HUDEP-2 (cell line): ENCODE measurements around the gene GPR21.

ENCODE experiments used
- DNase-seq, 76 experiments: peaks; one replicate each; lab custom pipeline; 2025; ENCODE audit not compliant: unreplicated experiment in 76 of 76; lab: John Stamatoyannopoulos, UW

Gene GPR21

GRCh38 chr9:123033352-123033751, at the start of gene GPR21:
Gene GPR21, plus strand, starts transcription at chr9:123033667. Its CDS starts 900 bp downstream, at chr9:123034567.
- DNase-seq, result peak in 1 of 76 experiments; percentile 0

- no peak for DNase-seq
Measured at GRCh38 chr9:122986010-122986409, 47.5 kb upstream of the GPR21 start.

DNA sequence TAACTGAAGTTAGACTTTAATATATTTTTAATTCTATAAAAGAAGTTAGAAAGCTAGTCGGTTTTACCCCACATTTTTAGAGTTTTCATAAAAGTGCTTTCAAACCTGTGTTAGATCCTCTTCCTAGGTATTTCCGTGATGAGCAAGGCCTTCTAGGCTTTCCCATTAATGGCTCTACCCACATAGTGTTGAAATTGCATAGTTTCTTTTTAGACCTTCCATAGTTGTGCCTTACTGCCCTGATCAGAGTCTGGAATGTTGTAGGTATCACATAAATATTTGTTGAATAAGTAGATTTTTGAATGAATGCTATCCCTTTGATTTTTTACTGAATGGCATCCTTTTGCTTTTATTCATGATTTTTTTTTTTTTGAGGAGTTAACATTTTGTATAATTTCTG, 45.3 kb upstream of the GPR21 start:
- DNase-seq, result no peak

DNA sequence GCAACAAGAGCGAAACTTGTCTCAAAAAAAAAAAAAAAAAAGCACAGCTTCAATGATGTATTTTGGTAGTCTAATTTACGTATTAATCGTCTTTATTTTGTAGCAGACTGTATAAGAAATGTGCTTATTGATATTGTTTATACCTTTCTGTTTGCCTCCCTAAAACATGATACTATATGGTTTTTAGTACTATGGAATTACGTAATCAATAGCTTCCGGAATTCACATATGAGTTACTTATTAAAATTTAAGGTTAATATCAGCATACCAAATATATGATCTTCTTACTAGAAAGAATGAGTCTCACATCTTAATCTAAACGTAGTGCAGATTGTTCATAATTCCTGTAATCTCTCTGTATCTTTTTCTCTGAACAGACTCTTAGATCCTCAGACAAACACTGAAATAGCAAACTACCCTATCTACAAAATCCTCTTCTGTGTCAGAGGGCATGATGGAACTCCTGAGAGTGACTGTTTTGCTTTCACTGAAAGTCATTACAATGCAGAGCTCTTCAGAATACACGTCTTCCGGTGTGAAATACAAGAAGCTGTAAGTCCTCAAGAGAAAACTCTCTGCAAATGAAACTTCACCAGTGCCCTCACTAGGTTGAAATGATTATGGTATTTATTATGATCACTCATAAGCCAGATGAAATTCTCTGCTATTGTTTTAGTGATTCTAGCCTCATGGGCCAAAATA, 44.4 kb upstream of the GPR21 start:
- no peak for DNase-seq

DNA sequence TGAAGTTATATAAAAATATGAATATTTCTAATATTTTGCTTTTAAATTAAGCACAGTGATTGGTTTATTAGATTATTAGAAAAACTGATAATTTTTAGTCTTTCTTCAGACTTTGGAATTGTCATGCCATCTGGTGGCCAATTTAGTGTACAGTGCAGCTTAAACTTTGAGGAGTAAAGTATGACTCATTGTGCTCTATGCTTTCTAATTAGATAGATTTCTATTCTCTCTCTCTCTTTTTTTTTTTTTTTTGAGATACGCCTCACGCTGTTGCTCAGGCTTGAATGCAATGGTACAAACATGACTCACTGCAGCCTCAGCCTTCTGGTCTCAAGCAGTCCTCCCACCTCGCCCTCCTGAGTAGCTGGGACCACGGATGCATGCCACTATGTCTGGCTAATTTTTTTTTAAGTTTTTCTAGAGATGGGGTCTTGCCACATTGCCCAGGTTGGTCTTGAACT, 42.1 kb upstream of the GPR21 start:
- DNase-seq, result peak in 31 of 76 experiments; percentile 3 to 52 (median 24)

- no peak for DNase-seq
Measured at GRCh38 chr9:122996586-122996985, 36.9 kb upstream of the GPR21 start.

- no peak for DNase-seq
Measured at GRCh38 chr9:122998448-122998847, 35.0 kb upstream of the GPR21 start.

- DNase-seq, result peak in 1 of 76 experiments; percentile 32
Measured at GRCh38 chr9:123000371-123001068, 32.9 kb upstream of the GPR21 start.

DNA sequence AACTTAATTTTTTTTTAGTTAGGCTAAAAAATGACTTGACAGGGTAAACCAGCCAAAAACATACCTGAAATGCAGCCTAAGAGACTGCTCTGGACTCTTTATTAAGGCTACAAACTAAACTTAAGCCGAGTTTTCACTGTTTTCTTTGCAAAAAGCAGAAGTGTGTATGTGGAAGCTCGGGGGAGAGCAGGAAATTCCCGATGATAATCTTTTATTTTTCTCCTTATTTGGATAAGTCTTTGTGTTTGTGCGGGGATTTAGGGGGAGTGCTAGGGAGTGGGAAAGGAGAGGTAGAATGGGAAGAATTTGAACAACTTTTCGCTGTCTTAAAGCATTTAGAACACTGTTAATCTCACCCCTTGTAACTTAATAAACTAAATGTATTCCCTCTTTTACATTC, 30.7 kb upstream of the GPR21 start:
- DNase-seq, result peak in 1 of 76 experiments; percentile 11

DNA sequence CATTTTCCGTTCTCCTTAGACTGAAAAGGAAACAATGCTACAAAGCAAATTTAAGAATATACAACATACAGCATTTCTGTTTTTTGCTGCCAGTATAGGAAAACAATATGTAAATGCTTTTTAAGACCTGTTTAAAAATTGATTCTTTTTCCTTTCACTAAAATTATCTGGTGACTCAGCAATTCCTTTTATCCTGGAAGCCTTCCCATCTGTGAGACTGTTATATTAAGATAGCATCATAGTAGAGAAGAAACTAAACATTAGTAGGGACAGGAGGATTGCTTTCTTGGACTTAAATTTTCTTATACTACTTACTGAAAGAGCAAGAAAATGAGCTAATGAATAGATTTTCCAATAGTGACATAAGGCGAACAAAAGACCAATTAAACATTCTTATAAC, 30.0 kb upstream of the GPR21 start:
- peak in 12 of 76 experiments; percentile 9 to 49 (median 20) for DNase-seq

DNA sequence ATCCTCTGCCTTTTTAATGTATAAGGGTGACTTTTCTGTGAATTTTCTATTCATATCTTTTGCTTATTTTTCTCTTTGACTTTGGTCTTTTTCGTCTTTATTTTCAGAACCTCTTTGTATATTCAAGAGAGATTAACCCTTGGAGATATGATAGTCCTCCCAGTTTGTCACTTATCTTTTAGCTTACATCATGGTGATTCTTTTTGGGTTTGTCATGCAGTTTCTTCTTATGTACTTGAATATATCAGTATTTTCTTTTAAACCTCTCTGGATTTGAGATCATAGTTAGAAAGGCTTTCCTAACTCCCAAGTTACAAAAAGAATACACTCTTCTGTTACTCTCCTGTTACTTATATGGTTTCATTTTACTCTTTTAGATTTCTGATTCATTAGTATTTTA, 27.5 kb upstream of the GPR21 start:
- no peak for DNase-seq

- DNase-seq, result no peak
Measured at GRCh38 chr9:123007269-123007668, 26.2 kb upstream of the GPR21 start.

DNA sequence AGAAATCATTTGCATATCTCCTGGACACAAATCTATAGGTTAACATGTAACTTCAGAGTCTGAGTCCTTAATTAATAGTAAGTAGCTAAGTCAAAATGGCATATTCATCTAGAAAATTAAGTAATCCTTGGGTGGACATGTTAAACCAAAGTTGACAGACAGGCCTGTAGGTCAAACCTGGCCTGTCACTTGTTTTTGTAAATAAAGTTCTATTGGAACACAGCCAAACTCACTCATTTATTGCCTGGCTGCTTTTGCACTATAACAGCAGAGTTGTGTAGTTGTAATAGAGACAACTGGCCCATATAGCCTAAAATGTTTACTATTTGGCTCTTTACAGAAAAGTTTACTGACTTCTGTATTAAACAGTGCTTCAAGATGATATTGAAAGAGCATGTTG, 24.6 kb upstream of the GPR21 start:
- DNase-seq, result peak in 1 of 76 experiments; percentile 10

DNA sequence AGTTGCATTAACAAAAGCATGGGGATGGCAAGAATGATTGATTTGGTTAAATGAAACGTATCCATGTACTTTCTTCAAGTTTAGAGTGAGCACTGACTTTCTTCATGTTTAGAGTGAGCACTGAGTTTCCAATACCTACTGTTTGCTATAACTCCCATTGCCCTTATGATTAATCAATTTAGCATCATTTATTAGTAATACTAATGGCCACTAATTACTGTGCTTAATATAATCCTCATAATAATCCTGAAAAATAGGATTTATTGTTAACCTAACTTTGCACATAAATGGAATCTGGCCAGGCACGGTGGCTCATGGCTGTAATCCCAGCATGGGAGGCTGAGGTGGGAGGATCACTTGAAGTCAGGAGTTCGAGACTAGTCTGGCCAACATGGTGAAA, 22.1 kb upstream of the GPR21 start:
- DNase-seq, result no peak

DNA sequence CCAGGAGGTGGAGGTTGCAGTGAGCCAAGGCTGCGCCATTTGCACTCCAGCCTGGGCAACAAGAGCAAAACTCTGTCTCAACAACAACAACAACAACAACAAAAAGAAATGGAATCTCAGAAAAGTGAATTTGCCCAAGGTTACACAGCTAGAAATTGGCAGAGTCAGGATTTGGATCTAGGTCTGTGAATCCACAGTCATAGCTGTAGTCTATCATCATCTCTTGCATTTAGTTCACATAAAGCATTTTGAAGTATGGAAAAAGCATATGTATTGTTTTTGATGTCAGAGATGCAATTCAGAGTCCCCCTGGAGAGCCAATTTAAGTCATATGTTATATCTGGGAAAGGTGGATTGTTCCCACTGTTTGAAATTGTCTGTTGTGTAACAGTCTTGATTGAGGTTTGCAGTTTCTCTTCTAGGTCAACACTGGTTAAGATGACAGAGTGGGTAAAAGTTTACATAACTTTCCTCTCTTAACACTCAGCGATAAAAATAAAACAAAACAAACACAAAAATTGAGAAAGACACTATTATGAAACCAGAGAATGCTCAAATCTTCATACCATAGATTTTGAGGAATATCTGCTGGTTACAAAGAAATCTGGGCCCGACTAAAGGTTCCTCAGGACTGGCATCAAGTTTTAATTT, 21.5 kb upstream of the GPR21 start:
- no peak for DNase-seq

DNA sequence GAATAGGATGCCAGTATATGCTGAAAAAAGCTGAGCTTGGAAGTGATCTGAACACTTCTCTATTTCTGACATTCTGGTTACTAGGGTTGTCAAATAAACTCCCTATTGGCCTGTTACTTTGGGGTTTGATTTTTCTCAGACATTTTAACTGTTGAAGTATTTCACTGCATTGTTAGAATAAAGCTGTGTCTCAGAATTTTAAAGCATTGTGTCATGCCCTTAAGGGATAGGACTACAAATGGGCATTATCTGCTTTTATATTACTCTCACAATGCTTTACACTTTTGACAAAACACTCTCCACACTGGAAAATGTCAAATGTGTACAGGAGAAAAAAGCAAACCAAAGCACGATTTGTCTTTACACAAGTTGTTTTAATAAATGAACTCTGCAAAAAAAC, 16.8 kb upstream of the GPR21 start:
- no peak for DNase-seq

- DNase-seq, result no peak
Measured at GRCh38 chr9:123020796-123021195, 12.7 kb upstream of the GPR21 start.

DNA sequence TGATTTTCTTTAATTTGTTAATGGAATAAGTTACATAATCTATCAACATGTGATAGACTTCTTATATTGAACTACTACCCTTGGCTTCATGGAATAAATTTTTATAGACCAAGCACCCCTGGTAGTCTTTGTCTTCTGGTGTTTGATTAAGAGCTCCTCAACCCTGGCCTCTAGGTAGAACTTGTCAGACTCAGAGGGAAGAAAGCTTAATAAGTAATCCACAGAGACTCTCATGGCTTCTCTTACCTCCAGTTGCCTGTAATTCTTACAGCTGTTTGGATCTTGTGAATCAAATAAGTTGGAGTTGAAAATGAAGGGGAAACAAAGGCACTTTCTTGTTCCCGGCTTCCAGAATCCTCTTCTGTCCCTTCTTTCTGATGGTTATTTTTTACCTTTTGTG, 7.0 kb upstream of the GPR21 start:
- no peak for DNase-seq

- no peak for DNase-seq
Measured at GRCh38 chr9:123027517-123027916, 6.0 kb upstream of the GPR21 start.

GRCh38 chr9:123028136-123028535, 5.3 kb upstream of the GPR21 start:
- no peak for DNase-seq

DNA sequence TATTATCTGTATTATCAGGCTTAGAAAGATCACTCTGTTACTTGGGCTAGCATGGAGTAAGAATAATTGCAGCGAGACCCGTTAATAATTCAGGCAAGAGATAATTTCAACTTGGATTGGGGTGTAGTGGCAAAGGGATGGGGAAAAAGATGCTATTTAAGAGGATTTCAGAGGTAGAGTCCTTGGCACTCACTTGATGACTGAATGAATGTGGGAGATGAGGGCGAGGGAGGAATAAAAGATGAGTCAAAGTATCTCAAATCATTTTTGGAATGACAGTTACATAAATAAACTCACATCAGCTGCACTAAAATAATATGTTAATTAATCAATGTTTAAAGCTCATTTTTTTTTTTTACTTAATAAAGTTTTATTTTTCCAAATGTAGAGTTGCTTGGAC, 4.5 kb upstream of the GPR21 start:
- no peak for DNase-seq

GRCh38 chr9:123031963-123032362, 1.5 kb upstream of the GPR21 start:
- DNase-seq, result no peak
